IMR-90 (cell line): ENCODE results near the gene EBF3. TPM values are rescaled to one million over a fixed set of nuclear protein-coding genes. Genes with fewer than 3 reads are reported as not detected.

Experiments used
- ATAC-seq: fragments of 200-7000 bp; cut with Tn5 transposase; 2 replicates; pipeline ENCODE4 v1.9.1; 2020; ENCODE audit warnings: low read depth, mild to moderate bottlenecking, moderate library complexity
- BruUV-seq: library from RNA; stranded (reverse); fragments of 400-500 nt; replicated peaks from 2 replicates; lab custom pipeline; 2021; lab: Mats Ljungman, UMichigan
- CTCF ChIA-PET: fragments of 300-600 bp; formaldehyde crosslinking; extraction: SDS; loops from one replicate; lab custom pipeline; 2021; ENCODE audit warnings: antibody characterized with exemption; lab: Yijun Ruan, JAX
- POLR2A ChIA-PET: fragments of 300-600 bp; sonication (Branson Sonifier 250); formaldehyde crosslinking; loops from one replicate; lab custom pipeline; 2022; ENCODE audit warnings: antibody characterized with exemption; ENCODE audit not compliant: unreplicated experiment; lab: Charles Lee
- DNase-seq: peaks from one replicate; pipeline ENCODE4 v3.0.0; 2013
- H2AFZ ChIP-seq: replicated peaks from 2 replicates; pipeline ENCODE3; 2013; ENCODE audit warnings: low read length, mild to moderate bottlenecking; ENCODE audit not compliant: poor library complexity
- H2AK5ac ChIP-seq: 2 replicates; pipeline ENCODE4 v1.6.1; 2013; ENCODE audit warnings: low read depth, low read length, inconsistent platforms
- H2AK9ac ChIP-seq: replicated peaks from 2 replicates; pipeline ENCODE3; 2013; ENCODE audit warnings: mild to moderate bottlenecking, low read depth, low read length, moderate library complexity; ENCODE audit not compliant: poor library complexity
- H2BK120ac ChIP-seq: 2 replicates; pipeline ENCODE4 v1.6.1; 2013; ENCODE audit warnings: low read depth, low read length, inconsistent platforms
- H2BK15ac ChIP-seq: 3 replicates; pipeline ENCODE4 v1.6.1; 2013; ENCODE audit warnings: low read depth, low read length, inconsistent platforms
- H2BK20ac ChIP-seq: 2 replicates; pipeline ENCODE4 v1.6.1; 2013; ENCODE audit warnings: low read depth, mild to moderate bottlenecking, inconsistent platforms, low read length, moderate library complexity
- H2BK5ac ChIP-seq: 2 replicates; pipeline ENCODE4 v1.6.1; 2013; ENCODE audit warnings: mild to moderate bottlenecking, low read depth, low read length, inconsistent platforms; ENCODE audit not compliant: poor library complexity, severe bottlenecking
- H3K14ac ChIP-seq: replicated peaks from 2 replicates; pipeline ENCODE4 v1.6.1; 2013; ENCODE audit warnings: low read depth, low read length, inconsistent platforms
- H3K18ac ChIP-seq: 2 replicates; pipeline ENCODE4 v1.6.1; 2013; ENCODE audit warnings: low read depth, low read length, control low read depth
- H3K23ac ChIP-seq: 2 replicates; pipeline ENCODE4 v1.6.1; 2013; ENCODE audit warnings: low read depth, low read length, inconsistent platforms
- H3K27ac ChIP-seq: 2 replicates; pipeline ENCODE4 v1.5.1; 2013; ENCODE audit warnings: mild to moderate bottlenecking, control low read depth, low read length; ENCODE audit not compliant: insufficient read depth
- H3K27me3 ChIP-seq: 2 replicates; pipeline ENCODE4 v1.6.1; 2013; ENCODE audit warnings: low read length; ENCODE audit not compliant: control insufficient read depth, insufficient read depth
- H3K36me3 ChIP-seq: 2 replicates; pipeline ENCODE4 v1.6.1; 2013; ENCODE audit warnings: low read length, mixed read lengths; ENCODE audit not compliant: control insufficient read depth, insufficient read depth
- H3K4ac ChIP-seq: 2 replicates; pipeline ENCODE4 v1.6.1; 2013; ENCODE audit warnings: low read depth, low read length, inconsistent platforms
- H3K4me1 ChIP-seq: 2 replicates; pipeline ENCODE4 v1.6.1; 2013; ENCODE audit warnings: low read length, mixed read lengths; ENCODE audit not compliant: control insufficient read depth, insufficient read depth
- H3K4me2 ChIP-seq: 2 replicates; pipeline ENCODE4 v1.6.1; 2013; ENCODE audit warnings: low read depth, mild to moderate bottlenecking, control low read depth, low read length, moderate library complexity
- H3K4me3 ChIP-seq: 2 replicates; pipeline ENCODE4 v1.5.1; 2013; ENCODE audit warnings: low read depth, mild to moderate bottlenecking, control low read depth, low read length, moderate library complexity; ENCODE audit not compliant: insufficient read depth
- H3K56ac ChIP-seq: 2 replicates; pipeline ENCODE4 v1.6.1; 2013; ENCODE audit warnings: low read length, inconsistent platforms; ENCODE audit not compliant: insufficient read depth; ENCODE audit errors: extremely low read depth
- H3K79me1 ChIP-seq, 2 experiments: 2 replicates each; pipeline ENCODE4 v1.6.1; 2013; ENCODE audit warnings: low read length in 2 of 2, inconsistent platforms in 1 of 2, low read depth in 1 of 2
- H3K9ac ChIP-seq: 2 replicates; pipeline ENCODE4 v1.6.1; 2013; ENCODE audit warnings: low read depth, low read length, control low read depth
- H3K9me1 ChIP-seq: 2 replicates; pipeline ENCODE4 v1.6.1; 2013; ENCODE audit warnings: low read length, inconsistent platforms; ENCODE audit not compliant: insufficient read depth
- H3K9me3 ChIP-seq: 2 replicates; pipeline ENCODE4 v1.6.1; 2013; ENCODE audit warnings: low read length; ENCODE audit not compliant: control insufficient read depth, insufficient read depth
- H4K20me1 ChIP-seq: 2 replicates; pipeline ENCODE4 v1.6.1; 2013; ENCODE audit warnings: low read length, inconsistent platforms; ENCODE audit not compliant: insufficient read depth
- H4K5ac ChIP-seq: 2 replicates; pipeline ENCODE4 v1.6.1; 2013; ENCODE audit warnings: mild to moderate bottlenecking, low read depth, low read length, control low read depth
- H4K8ac ChIP-seq, 2 experiments: 2 replicates each; pipeline ENCODE4 v1.6.1; 2013; ENCODE audit warnings: low read depth in 2 of 2, low read length in 2 of 2, control low read depth in 1 of 2, inconsistent platforms in 1 of 2
- H4K91ac ChIP-seq: 2 replicates; pipeline ENCODE4 v1.6.1; 2013; ENCODE audit warnings: low read depth, low read length, inconsistent platforms; ENCODE audit not compliant: insufficient read depth
- CEBPB ChIP-seq: IDR thresholded peaks from 2 replicates; pipeline ENCODE4 v1.6.1; 2012; ENCODE audit warnings: low read depth, low read length, improper control_type of control experiment
- FOS ChIP-seq: fragments of 150-350 bp; IDR thresholded peaks from 2 replicates; pipeline ENCODE4 v1.6.1; 2016; ENCODE audit warnings: low read depth, low read length
- MAFK ChIP-seq: IDR thresholded peaks from 2 replicates; pipeline ENCODE4 v1.6.1; 2012; ENCODE audit warnings: low read depth, low read length, improper control_type of control experiment
- MAZ ChIP-seq: IDR thresholded peaks from 2 replicates; pipeline ENCODE4 v1.6.1; 2012; ENCODE audit warnings: low read depth, mild to moderate bottlenecking, low read length, improper control_type of control experiment, moderate library complexity, borderline replicate concordance
- MXI1 ChIP-seq: IDR thresholded peaks from 2 replicates; pipeline ENCODE4 v1.6.1; 2012; ENCODE audit warnings: low read depth, mild to moderate bottlenecking, low read length, moderate library complexity, borderline replicate concordance
- NFE2L2 ChIP-seq: fragments of 150-350 bp; IDR thresholded peaks from 2 replicates; pipeline ENCODE4 v1.6.1; 2016; ENCODE audit warnings: low read depth, mild to moderate bottlenecking, low read length
- POLR2A ChIP-seq: IDR thresholded peaks from 2 replicates; pipeline ENCODE4 v1.6.1; 2012; ENCODE audit warnings: mild to moderate bottlenecking, low read depth, low read length
- RAD21 ChIP-seq: IDR thresholded peaks from 2 replicates; pipeline ENCODE4 v1.6.1; 2012; ENCODE audit warnings: low read length, improper control_type of control experiment
- RCOR1 ChIP-seq: IDR thresholded peaks from 2 replicates; pipeline ENCODE4 v1.6.1; 2012; ENCODE audit warnings: mild to moderate bottlenecking, low read length, improper control_type of control experiment; ENCODE audit not compliant: insufficient replicate concordance
- WGBS, 2 experiments: methylation state at CpG; one replicate each; pipeline versions ENCODE4 v1.1.5 to v1.1.7; 2013; ENCODE audit warnings: missing lambda C conversion rate in 2 of 2; ENCODE audit not compliant: insufficient read length in 1 of 2; ENCODE audit errors: extremely low coverage in 2 of 2; 5-methylcytosine and 5-hydroxymethylcytosine counted together
- dilution Hi-C: fragments of 300-500 bp; cut with HindIII; formaldehyde crosslinking; loops from one replicate; pipeline ENCODE4 v1.14.3; 2018; ENCODE audit warnings: low sequenced_read_pairs; ENCODE audit not compliant: unreplicated experiment
- in situ Hi-C: fragments of 300-500 bp; cut with MboI; formaldehyde crosslinking; loops from 3 replicates; pipeline ENCODE4 v1.14.3; 2019; ENCODE audit warnings: low sequenced_read_pairs, inconsistent platforms, mixed read lengths
- intact Hi-C: fragments of 100-400 bp; cut with micrococcal nuclease; formaldehyde crosslinking; loops from 2 replicates; pipeline ENCODE4 v1.10.0; 2022
- polyA plus RNA-seq, 3 experiments: library from polyadenylated mRNA; depleted of rRNA; stranded (reverse); fragments of >200 nt; gene quantifications; 2 replicates each; pipeline ENCODE4 v1.2.3, GENCODE V29; 2012; ENCODE audit warnings: low replicate concordance in 1 of 3
- total RNA-seq: library from RNA; depleted of rRNA; stranded (reverse); fragments of >200 nt; gene quantifications from 2 replicates; pipeline ENCODE4 v1.2.3, GENCODE V29; 2012
- TF ChIP-seq, protein P1 (sequence below): fragments of 150-350 bp; IDR thresholded peaks from 2 replicates; pipeline ENCODE4 v1.6.1; 2017; ENCODE audit warnings: mild to moderate bottlenecking, antibody characterized with exemption, low read length, low read depth

Gene EBF3
- total and polyA plus RNA-seq, 2 of the 4 experiments (the other 2 are of a cell fraction), result 0.36 to 0.70 TPM

- Histone ChIP-seq H3K4me1 (no peaks in the 10 kb centered on the region), H3K56ac (no peak overlapping the region), H3K23ac (no peak overlapping the region), H3K9me1 (no peaks in the 10 kb centered on the region), H3K36me3 (no peaks in the 10 kb centered on the region), H3K9ac (no peak overlapping the region), H3K4me2 (no peak overlapping the region), H4K91ac (no peak overlapping the region), H4K20me1 (no peaks in the 10 kb centered on the region), H2AK5ac (no peak overlapping the region), H2BK20ac (no peak overlapping the region), H2BK15ac (no peak overlapping the region), H3K79me1 (no peaks in the 10 kb centered on the region), H3K14ac (no peak overlapping the region), H4K8ac (no peak overlapping the region), H4K5ac (no peak overlapping the region), H2AK9ac (no peak overlapping the region), H3K18ac (no peak overlapping the region), H3K9me3 (peaks cover 30% of the 10 kb centered on the region), H2BK5ac (no peak overlapping the region), H2BK120ac (no peak overlapping the region), H2AFZ (no peak overlapping the region), H3K4ac (no peak overlapping the region), H3K27me3 (no peaks in the 10 kb centered on the region), H3K4me3 (no peak overlapping the region), H3K27ac (no peak overlapping the region)
- no TSS peak for BruUV-seq
- TF ChIP-seq, protein P1, sequence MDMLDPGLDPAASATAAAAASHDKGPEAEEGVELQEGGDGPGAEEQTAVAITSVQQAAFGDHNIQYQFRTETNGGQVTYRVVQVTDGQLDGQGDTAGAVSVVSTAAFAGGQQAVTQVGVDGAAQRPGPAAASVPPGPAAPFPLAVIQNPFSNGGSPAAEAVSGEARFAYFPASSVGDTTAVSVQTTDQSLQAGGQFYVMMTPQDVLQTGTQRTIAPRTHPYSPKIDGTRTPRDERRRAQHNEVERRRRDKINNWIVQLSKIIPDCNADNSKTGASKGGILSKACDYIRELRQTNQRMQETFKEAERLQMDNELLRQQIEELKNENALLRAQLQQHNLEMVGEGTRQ, result no peak
- TF ChIP-seq RAD21 (no peak), NFE2L2 (no peak), MAZ (no peak), FOS (no peak), POLR2A (no peak), MXI1 (no peak), CEBPB (no peak), RCOR1 (no peak), MAFK (no peak)
- no CpG with 5 or more reads among the region's 14 CpGs for whole genome bisulfite sequencing, 2 experiments
- DNase-seq (no peak), ATAC-seq (no peak)
- ChIA-PET CTCF (no interaction called here), POLR2A (no interaction called here)
- in situ Hi-C loops, result no loop called here
- intact Hi-C loops, result no loop called here
- dilution Hi-C loops, result no loop called here
Measured at GRCh38 chr10:129796710-129797420, 167.2 kb downstream of the EBF3 start.
